KMS-11 (cell line): ENCODE data around the gene VASN.

Source experiments
- H2AFZ ChIP-seq: fragments of 200-600 bp; sonication (generic); 2 replicates; pipeline ENCODE4 v1.6.1; 2016; ENCODE audit warnings: antibody characterized with exemption, mixed run types, low read depth
- H3K27ac ChIP-seq: fragments of 200-600 bp; sonication (generic); 2 replicates; pipeline ENCODE4 v1.6.1; 2016; ENCODE audit warnings: mild to moderate bottlenecking, mixed run types
- H3K27me3 ChIP-seq: fragments of 200-600 bp; sonication (generic); 2 replicates; pipeline ENCODE4 v1.6.1; 2017; ENCODE audit warnings: mild to moderate bottlenecking, low read depth, mixed run types, moderate library complexity; ENCODE audit not compliant: insufficient read depth
- H3K36me3 ChIP-seq: fragments of 200-600 bp; sonication (generic); 2 replicates; pipeline ENCODE4 v1.6.1; 2017; ENCODE audit warnings: mild to moderate bottlenecking, mixed run types; ENCODE audit not compliant: insufficient read depth
- H3K4me1 ChIP-seq: fragments of 200-600 bp; sonication (generic); 2 replicates; pipeline ENCODE4 v1.6.1; 2016; ENCODE audit warnings: mild to moderate bottlenecking, low read depth, mixed run types; ENCODE audit not compliant: poor library complexity, severe bottlenecking
- H3K4me2 ChIP-seq: fragments of 200-600 bp; sonication (generic); 2 replicates; pipeline ENCODE4 v1.7.0; 2016; ENCODE audit warnings: mild to moderate bottlenecking, mixed run types
- H3K4me3 ChIP-seq: fragments of 200-600 bp; sonication (generic); IDR thresholded peaks from 2 replicates; pipeline ENCODE4 v1.6.1; 2017; ENCODE audit warnings: low read depth, low read length, mixed read lengths; ENCODE audit not compliant: insufficient read depth
- H3K79me2 ChIP-seq: fragments of 200-600 bp; sonication (generic); 2 replicates; pipeline ENCODE4 v1.6.1; 2016; ENCODE audit warnings: low read depth, mixed run types; ENCODE audit not compliant: insufficient read depth
- H3K9ac ChIP-seq: fragments of 200-600 bp; sonication (generic); 2 replicates; pipeline ENCODE4 v1.6.1; 2016; ENCODE audit warnings: mild to moderate bottlenecking, mixed run types
- H4K20me1 ChIP-seq: fragments of 200-600 bp; sonication (generic); 2 replicates; pipeline ENCODE4 v1.6.1; 2016; ENCODE audit warnings: mild to moderate bottlenecking, mixed run types; ENCODE audit not compliant: insufficient read depth
- CTCF ChIP-seq: fragments of 200-600 bp; sonication (generic); conservative IDR thresholded peaks from 2 replicates; pipeline ENCODE4 v1.6.1; 2017; ENCODE audit warnings: low read depth, mild to moderate bottlenecking, antibody characterized with exemption, low read length, moderate library complexity, mixed read lengths

Gene VASN

GRCh38 chr16:4337540-4338088 is 34.0 kb upstream of the VASN start:
- TF ChIP-seq CTCF: no peak
- no peak overlapping the region for H3K9ac ChIP-seq
- no peaks in the 10 kb centered on the region for H3K27me3 ChIP-seq
- H4K20me1 ChIP-seq: no peaks in the 10 kb centered on the region
- no peak overlapping the region for H2AFZ ChIP-seq
- H3K27ac ChIP-seq: no peak overlapping the region
- no peak overlapping the region for H3K4me2 ChIP-seq
- H3K4me3 ChIP-seq: no peak overlapping the region
- peaks cover 8% of the 10 kb centered on the region; the same call in 1 of the 2 replicates for H3K79me2 ChIP-seq
- no peaks in the 10 kb centered on the region for H3K36me3 ChIP-seq
- H3K4me1 ChIP-seq: no peaks in the 10 kb centered on the region

GRCh38 chr16:4338125-4338582 is 33.5 kb upstream of the VASN start:
- H3K4me1 ChIP-seq: no peaks in the 10 kb centered on the region
- TF ChIP-seq CTCF: no peak

GRCh38 chr16:4338712-4339299 is 32.8 kb upstream of the VASN start:
- no peak overlapping the region for H3K27ac ChIP-seq
- H3K4me3 ChIP-seq: no peak overlapping the region
- no peak overlapping the region for H2AFZ ChIP-seq
- TF ChIP-seq CTCF: no peak
- no peak overlapping the region for H3K9ac ChIP-seq
- H3K27me3 ChIP-seq: no peaks in the 10 kb centered on the region
- no peaks in the 10 kb centered on the region for H3K4me1 ChIP-seq
- H3K4me2 ChIP-seq: no peak overlapping the region
- H3K36me3 ChIP-seq: no peaks in the 10 kb centered on the region
- H4K20me1 ChIP-seq: no peaks in the 10 kb centered on the region; the same call in 1 of the 2 replicates
- peaks cover 20% of the 10 kb centered on the region; the same call in 1 of the 2 replicates for H3K79me2 ChIP-seq

More at GRCh38 chr16:4338125-4338582, 33.5 kb upstream of the VASN start:
- Histone ChIP-seq H3K79me2 (peaks cover 14% of the 10 kb centered on the region; the same call in 1 of the 2 replicates), H3K9ac (no peak overlapping the region), H3K36me3 (no peaks in the 10 kb centered on the region), H3K27ac (no peak overlapping the region), H3K4me3 (no peak overlapping the region), H3K27me3 (no peaks in the 10 kb centered on the region), H2AFZ (no peak overlapping the region), H3K4me2 (no peak overlapping the region), H4K20me1 (no peaks in the 10 kb centered on the region)

- H3K79me2 ChIP-seq: peaks cover 22% of the 10 kb centered on the region; the same call in 1 of the 2 replicates
- no peaks in the 10 kb centered on the region; the same call in 1 of the 2 replicates for H4K20me1 ChIP-seq
- H3K36me3 ChIP-seq: no peaks in the 10 kb centered on the region
- H3K4me1 ChIP-seq: no peaks in the 10 kb centered on the region
- no peak overlapping the region for H3K9ac ChIP-seq
- H3K4me2 ChIP-seq: no peak overlapping the region
- no peak overlapping the region for H2AFZ ChIP-seq
- no peak for TF ChIP-seq CTCF
- no peak overlapping the region for H3K27ac ChIP-seq
- no peak overlapping the region for H3K4me3 ChIP-seq
- no peaks in the 10 kb centered on the region for H3K27me3 ChIP-seq
Measured at GRCh38 chr16:4339455-4339854, 32.2 kb upstream of the VASN start.
